ENCODE results near the gene MYT1.

The MYT1 gene

DNA sequence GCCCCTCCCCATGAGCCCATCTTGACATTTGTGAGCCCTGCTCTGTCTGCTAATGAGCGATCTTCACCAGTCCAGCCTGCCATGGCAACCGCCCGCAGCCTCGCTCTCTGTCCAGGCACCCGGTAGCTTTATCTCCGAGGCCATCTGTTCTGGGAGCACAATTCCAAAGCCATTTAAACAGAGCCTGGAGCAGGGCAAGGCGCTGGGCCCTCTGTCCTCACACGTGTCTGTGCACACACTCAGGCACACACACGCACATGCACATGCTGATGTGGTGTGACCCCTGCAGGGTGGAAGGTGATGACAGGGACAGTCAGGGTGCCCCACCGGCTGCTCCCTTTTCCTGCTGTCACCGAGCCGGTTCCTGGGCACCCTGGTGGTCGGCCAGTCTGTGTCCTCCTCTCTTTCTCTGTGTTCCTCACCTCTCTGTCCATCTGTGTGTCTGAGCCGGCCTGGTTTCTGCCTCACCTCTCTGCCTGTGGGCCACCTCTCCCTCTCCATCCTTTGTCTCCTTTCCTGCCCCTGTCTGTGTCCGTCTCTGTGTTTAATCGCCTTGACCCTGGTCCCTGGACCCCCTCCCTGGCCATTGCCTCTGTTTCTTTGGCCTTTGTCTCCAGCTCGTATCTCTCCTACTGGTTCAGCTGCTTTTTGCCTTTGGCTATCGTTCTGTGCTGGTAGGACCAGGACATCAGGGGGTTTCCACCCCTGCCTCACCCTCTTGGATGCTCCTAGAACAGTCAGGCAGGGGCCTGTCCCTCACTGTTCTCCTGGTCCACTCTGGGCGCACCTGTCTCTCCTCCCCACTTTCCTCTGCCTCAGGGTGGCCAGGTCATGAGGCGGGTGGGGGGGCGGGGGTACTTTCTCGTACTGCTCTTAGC lies 8.8 kb upstream of the MYT1 start:
- no peak for DNase-seq (ENCODE audit: low read depth)

DNA sequence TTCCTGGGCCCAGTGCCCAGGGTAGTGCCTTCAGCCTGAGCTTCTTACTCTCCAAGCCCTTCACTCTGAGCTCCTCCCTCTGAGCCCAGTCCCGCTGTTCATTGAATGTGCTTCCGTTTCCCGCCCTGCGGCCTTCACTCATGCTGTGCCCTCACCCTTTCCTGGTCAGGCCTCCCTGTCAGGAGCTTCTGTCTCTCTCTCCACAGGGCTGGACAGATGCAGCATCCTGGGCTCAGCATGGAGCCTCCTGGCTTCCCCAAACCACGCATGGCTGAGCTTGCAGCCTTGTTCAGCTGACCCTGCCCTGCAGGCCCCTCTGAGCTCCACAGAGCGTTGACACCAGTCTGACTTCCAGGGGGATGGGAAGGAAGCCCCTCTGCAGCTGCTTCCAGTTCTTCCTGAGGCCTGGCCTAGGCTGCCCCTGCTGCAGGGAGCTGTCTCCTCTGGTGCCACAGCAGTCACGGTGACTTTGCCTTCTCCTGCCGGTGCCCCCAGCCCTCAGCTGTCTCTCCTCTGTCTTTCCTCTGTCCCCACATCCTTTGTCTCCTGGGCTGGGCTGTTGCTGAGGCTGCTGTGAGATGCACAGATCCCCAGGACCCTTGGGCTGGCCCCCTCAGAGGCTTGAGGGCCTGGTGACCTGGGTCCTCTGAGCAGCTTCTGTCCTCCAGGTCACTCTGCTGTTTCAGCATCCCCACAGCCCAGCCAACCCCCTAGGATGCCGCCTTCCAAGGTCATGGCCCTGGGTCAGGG lies 7.9 kb upstream of the MYT1 start:
- DNase-seq (ENCODE audit: low read depth) = no peak

DNA sequence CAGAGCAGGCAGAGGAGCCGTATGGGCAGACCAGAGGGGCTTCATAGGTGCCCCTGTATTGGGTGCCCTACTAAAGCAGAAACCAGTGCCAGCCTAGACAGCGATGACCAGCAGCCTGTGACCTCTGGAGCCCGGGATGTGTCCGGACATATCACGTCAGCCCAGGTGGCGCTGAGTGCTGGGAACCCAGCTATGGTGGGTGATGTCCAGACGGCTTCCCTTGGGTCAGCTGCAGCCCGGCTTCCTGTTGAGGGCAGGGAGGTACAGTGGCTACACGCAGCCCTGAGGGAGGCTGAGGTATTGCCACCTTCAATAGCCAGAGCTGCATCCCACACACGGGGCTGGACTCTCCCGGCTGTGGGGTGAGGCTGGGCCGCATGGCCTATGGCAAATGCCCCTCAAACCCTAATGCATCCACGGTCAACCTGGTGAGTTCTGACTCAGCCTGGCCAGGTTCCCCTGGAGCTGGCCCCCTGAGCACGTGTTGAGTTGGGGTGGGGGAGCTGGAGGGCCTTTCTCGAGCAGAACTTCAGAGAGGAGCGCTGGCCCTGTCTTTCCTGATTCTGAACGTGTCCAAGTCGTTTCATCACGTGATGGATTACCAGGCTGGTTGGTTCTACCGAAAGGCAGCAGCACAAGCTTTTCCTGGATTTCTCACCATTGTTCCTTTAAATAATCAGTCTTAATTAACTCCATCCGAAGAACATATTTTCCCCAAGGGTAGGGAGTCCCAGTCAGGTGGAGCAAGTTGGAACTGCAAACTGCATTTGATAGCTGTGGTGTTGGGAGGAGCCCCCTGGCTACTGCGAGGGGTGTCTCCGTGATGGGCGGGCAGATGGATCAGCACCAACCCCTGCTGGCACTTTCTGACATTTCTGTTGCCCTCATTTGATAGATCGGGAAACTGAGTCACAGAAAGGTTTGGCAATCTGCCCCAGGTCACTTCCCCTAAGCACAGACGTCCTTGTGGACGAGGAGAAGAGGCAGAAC lies 7.1 kb upstream of the MYT1 start:
- no peak for DNase-seq (ENCODE audit: low read depth)

DNA sequence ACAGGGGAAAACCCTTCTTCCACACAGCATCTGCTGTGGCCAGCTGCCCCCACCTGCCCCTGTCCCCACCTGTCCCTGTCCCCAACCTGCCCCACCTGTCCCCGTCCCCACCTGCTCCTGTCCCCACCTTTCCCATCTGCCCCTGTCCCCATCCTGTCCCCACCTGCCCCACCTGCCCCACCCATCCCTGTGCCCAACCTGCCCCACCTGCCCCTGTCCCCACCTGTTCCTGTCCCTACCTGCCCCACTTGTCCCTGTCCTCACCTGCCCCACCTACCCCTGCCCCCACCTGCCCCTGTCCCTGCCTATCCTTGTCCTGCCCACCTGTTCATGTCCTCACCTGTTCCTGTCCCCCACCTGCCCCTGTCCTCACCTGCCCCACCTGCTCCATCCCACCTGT lies 6.4 kb upstream of the MYT1 start:
- no peak for DNase-seq (ENCODE audit: low read depth)

DNA sequence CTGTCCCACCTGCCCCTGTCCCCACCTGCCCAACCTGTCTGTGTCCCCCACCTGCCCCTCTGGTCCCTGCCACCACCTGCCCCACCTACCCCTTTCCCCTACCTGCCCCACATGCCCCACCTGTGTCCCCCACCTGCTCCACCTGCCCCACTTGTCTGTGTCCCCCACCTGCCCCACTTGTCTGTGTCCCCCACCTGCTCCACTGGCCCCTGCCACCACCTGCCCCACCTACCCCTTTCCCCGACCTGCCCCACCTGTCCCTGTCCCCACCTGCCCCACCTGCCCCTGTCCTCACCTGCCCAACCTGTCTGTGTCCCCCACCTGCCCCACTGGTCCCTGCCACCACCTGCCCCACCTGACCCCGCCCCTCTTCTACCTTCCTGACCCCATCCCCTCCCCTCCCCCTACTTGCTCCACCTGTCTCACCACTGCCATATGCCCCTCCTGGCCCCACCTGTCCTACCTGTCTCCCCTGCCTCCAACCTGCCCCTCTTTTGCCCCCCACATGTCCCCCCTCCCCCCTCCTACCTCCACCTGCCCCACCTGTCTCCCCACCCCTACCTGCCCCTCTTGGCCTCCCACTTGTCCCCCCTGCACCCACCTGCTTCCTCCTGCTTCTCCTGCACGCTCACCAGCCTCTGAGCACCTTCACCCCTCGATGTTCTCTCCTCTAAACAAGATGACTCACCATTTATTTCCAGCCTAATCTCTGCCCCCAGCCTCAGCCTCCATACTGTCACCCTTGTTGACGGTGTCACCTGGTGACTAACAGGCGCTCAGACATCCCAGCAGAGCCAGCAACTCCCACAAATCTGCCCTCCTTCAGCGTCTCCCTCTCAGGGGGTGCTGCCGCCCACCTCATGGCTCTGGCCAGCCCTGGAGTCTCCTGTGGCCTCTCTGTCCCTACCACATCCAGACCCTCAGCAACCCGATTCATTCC lies 5.6 kb upstream of the MYT1 start:
- no peak for DNase-seq (ENCODE audit: low read depth)

DNA sequence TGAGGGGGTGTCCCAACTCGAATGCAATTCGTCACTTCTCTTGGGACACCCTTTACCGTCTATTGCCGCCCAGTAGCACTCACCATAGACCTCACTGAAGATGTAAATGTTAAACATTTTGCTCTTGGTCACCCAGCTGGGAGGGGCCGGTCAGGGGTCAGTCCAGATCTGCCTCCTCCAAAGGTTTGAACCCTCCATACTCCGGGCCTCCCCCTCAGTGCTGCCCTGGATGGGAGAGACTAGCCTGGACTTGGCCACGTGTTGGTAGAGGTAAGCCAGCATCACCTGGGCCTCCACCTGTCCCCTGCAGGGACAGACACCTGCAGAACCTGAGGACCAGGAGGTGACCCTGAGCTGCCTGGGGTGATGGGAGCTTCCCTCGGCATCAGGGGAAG lies 5.0 kb upstream of the MYT1 start:
- DNase-seq (ENCODE audit: low read depth) = no peak

DNA sequence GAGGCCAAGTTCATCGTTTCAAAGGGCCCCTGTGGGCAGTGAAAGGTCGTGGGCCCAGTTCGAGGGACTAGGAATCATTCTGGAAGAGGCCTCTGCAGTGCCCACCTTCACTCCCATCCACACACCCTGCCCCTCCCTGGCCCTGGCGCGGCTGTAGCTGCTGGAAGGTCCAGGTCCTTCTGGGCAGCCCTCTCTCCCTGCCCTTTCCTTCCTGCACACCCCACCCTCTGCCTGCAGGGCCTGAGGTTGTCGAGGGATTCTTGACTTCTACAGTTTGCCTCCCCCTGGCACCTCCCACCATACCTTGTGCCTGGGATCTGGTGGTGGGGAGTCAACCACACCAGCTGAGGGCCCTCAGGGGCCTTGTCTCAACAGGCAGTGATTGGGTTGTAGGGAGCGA lies 4.5 kb upstream of the MYT1 start:
- DNase-seq (ENCODE audit: low read depth) = no peak

DNA sequence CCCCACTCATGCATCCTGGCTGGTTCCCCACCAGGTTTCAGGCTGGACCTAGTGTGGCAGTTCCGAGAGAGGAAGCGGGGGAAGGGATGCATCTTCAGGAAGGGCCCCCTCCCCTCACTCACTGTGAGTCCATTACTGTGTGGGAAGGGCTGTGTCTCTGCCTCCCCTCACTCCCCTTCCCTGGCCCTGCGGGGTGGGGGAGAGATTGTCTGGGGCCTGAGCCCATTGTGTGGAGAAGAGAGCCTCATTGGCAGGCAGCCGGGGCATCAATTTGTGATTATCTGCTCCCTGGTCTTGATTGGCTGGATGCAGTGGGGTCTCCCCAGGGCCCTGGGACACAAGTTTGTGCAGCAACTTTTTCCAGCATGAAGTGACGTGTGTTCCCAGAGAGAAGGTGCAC lies 4.1 kb upstream of the MYT1 start:
- DNase-seq (ENCODE audit: low read depth) = no peak

DNA sequence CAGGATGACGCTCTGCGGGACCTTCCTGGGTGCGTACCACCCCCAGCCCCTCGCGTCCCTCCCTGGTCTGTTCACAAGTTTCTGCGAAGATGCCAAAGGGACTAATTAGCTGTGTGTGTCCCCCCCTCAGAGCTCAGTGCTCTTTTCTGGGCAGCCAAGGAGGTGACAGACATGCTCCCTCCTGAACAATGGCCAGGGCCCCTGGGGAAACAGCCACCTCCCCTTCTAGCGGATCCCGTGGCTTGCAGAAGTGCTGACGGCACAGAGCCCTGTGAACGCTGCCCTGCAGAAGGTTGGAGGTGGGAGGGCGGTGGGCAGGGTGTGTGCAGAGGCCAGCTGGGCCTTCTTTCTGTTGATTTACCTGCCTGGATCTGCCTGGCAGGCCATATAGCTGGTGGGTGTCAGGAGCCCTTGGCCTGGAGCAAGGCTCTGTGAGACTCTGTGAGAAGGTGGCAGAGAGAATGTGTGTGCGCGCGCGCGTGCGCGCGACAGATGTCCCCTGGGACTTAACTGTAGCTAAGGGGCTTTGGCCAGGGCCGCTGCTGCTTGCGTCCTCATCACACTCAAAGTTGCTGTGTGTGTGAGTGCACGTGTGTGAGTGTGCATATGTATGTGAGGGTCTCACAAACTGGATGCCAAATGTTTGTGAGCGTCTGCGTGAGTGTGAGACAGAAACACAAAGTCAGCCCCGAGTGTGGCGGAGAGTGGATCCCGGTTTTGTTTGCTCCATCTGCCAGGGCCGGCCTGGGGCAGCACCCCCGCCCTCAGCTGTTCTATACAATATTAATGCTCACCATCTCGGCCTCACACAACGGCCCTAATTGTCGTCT lies 3.5 kb upstream of the MYT1 start:
- no peak for DNase-seq (ENCODE audit: low read depth)

DNA sequence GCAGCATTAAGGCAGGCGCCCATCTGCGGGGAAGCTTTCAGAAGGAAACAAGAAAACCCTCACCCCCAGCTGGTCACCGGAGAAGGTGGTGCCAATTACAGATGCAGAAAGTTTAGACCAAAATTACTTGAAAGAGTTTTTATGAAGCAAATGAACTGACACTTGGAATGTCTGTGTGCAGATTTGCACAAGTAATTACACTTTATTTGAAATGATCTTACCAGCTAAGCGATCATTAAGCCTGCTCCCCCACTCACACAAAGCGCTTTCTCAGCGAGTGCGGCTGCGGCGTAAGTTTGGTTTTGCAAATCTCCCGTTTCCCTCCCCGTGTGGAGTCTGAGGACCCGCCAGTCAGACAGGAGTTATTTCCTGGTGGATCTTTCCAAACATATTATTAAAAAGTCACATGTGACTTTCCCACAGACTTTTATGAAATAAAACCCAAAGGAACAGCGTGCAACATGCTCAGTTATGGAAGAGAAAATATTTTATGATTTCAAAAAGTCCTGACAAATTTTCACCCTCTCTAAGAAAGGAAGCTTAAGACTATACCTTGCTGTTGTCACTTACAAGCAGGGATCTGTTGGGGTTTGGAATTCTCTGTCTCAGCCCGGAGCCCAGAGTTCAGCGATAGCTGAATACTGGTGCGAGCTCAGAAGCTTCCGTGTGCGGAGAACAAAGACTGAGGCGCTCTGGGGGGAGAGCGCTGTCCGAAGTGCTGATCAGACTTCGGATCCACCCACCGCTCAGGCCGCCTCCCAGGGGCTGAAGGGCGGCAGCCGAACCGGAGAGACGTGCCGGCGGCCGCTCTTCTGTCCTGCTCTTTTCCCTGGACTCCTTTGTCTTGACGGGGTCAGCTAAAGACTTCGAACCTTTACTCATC lies 2.7 kb upstream of the MYT1 start:
- no peak for DNase-seq (ENCODE audit: low read depth)

DNA sequence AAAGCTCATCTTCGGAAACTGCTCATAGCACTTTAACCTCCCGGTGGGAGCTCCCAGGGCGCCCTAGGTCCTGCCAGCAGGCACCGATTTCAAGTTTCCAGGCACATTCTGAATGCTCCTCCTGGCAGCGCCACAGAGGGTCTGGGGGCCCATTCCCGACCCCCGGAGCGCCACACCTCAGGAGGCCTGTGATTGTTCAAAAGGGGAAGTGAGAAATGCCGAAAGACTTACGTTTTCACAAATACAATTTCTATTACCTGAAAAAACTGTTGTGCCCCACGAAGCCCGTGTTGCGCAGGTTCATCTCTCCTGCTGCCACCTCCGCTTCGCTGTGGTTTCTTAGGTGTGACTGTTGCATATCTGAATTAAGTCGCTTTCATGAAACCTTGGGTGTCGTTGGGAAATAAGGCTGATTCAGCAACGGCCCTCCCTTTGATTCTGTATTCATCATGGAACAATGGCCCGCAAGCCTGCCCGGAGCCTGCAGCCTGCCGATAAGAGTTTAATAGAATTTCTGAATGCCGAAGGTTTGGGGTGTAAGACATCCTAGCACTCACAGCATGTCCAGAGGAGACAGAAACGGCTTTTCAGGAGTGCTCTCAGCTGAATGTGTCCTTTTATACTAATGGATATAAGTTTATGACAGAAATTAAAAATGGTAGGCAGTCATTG lies 1.9 kb upstream of the MYT1 start:
- no peak for DNase-seq (ENCODE audit: low read depth)

DNA sequence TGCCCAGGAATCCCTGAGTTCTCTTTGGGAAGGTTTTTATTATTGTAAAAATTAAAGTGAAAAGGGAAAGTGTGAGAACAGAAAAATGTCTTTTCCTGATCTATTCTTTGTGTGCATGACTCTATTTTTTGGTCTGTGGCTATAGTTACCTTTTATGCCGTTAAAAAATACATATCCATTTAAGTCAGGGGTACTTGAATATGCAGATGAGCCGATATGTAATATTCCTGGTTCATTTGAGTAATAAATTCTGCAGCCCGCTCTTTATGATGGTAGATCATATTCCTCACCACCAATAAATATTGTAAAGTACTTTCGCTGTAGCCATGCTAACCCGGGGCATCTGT lies 503 bp upstream of the MYT1 start:
- no peak for DNase-seq (ENCODE audit: low read depth)

DNA sequence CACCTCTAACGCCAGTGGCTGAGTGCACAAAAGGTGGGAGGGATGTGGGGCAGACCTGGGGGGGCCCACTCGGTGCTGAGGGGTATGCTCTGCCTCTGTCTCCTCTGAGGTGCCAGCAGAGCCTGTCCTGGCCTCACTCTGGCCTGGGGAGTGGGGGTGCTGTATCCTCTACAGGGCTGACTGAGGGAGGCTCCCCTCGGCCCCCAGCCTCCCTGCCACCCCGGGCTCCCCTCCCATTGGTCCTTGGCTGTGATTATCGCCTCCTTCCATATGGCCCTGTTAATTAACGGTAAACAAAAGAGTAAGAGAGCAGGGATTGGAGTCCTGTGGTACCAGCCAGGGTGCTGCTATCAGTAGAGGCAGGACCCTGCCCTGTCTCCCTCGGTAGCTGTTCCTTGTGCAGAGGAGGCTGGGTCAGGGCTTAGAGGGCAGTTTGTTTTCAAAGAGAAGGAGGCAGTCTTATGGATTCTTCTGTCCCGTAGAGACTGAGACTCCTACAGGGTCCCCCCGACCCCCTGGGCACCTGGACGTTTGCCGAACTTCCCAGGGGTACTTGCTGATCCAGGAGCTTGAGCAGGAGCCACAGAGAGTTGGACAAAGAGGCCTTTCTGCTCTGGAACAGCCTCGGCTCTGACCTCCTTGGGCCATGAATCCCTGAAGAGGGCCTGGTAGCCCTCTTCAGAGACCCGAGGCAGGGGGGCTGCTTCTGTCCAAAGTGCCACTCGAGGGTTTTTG lies 1.8 kb downstream of the MYT1 start:
- no peak for DNase-seq (ENCODE audit: low read depth)

DNA sequence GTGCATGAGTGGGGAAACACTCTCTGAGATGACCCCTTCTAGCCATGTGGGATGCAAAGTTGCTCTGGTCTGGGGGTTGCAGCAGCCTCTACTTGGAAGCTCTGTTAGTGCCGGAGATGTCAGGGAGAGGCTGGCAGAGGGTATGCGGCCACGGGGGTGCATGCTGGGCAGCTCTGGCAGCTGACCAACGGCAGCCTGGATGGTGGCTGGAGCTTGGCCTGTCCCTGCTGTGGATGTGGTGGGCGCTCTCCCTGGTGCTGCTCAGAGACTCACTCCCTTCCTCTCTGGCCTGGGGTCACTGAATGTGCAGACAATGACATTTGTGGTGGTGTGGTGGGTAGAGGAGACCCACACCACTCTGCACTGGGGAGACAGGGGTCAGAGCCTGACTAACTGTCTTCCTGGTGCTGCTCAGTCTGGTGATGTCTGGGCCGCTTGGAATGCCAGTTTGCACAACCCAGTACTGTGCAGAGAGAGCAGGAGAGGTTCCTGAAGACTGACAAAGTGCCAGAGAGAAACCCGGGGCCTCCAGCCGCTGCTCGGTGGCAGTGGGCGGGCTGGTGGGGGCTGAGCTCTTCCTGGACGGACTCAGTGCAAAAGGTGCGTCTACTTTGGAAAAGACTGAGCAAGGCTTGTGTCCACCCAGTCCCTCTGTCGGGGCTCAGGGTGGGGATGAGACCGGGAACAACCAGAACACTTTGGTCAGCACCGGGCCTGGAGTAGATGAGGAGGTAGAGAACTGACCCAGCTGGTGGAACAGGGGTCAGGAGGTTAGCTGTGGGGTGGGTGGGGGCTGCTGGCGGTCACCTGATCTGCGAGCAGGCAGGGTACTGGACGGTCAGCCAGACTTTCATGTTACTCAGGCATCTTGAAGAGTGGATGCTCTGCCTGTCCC lies 2.7 kb downstream of the MYT1 start:
- no peak for DNase-seq (ENCODE audit: low read depth)

DNA sequence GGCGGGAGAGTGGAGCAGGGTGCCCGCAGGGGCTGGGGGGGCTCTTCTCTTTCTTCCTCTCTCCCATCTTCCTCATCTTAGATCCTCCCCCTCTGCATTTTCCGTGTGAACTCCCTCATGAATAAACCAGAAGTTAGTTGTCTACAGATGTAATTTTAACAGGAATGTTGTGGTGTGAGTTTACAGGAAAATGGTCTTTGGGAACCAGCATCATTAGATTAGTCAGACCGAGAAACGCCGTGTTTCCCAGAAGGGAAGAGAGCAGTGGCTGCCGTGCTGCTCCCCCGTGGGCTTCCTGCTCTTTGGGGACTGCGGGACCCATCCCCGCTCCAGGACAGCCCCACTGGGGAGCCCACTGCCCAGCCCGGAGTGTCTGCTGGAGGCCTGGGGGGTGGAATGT lies 3.4 kb downstream of the MYT1 start:
- no peak for DNase-seq (ENCODE audit: low read depth)

DNA sequence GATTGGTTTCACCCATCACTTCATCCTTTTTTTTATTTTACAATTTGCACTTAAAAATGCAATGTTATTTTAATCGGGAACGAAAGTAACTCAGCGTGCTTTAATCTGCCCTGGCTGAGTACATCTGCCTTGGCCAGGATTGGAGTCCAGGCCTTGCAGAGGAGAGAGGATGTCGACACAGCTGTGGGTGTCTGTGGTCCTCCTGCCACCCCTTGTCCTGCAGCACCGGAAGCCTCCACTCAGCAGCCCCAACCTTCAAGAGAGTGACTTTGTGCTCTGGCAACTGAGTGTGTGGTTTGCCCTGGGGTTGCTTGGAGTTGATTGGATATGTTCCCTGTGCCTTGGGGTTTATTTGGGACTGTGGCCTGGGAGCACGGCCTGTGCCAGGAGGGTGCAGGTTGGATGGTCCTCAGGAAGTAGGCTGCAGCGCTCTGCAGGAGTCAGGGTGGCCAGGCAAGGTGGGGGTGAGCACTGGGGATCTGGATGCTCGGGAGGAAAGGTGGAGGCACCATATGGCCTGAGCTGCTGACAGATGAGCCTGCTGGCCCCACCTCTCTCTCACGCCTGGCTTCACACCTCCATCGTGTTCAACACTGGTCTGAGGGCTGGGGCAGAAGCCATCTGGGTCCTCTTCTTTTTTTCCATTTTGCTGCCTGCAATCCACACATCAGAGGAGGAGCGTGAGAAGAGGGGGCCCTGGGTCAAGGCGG lies 4.3 kb downstream of the MYT1 start:
- no peak for DNase-seq (ENCODE audit: low read depth)
